ENCODE measurements around the gene IGFBP1.
"Not testable (repeated sequence)": the region's sequence is repeated elsewhere in the genome, so short reads cannot be mapped to it uniquely, and the experiment has no call there.

The IGFBP1 gene

DNA sequence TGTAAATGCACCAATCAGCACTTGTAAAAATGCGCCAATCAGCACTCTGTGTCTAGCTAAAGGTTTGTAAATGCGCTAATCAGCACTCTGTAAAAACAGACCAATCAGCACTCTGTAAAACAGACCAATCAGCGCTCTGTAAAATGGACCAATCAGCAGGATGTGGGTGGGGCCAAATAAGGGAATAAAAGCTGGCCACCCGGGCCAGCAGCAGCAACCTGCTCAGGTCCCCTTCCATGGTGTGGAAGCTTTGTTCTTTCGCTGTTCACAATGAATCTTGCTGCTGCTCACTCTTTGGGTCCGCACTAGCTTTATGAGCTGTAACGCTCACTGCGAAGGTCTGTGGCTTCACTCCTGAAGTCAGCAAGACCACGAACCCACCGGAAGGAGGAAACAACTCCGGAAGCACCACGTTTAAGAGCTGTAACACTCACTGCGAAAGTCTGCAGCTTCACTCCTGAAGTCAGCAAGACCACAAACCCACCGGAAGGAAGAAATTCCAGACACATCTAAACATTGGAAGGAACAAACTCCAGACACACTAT lies 52.0 kb downstream of the IGFBP1 start:
- DNase-seq, result not testable (repeated sequence)

- DNase-seq, result no peak
Measured at GRCh38 chr7:45940939-45941338, 52.7 kb downstream of the IGFBP1 start.
